ENCODE data around the gene C8B.

DNA sequence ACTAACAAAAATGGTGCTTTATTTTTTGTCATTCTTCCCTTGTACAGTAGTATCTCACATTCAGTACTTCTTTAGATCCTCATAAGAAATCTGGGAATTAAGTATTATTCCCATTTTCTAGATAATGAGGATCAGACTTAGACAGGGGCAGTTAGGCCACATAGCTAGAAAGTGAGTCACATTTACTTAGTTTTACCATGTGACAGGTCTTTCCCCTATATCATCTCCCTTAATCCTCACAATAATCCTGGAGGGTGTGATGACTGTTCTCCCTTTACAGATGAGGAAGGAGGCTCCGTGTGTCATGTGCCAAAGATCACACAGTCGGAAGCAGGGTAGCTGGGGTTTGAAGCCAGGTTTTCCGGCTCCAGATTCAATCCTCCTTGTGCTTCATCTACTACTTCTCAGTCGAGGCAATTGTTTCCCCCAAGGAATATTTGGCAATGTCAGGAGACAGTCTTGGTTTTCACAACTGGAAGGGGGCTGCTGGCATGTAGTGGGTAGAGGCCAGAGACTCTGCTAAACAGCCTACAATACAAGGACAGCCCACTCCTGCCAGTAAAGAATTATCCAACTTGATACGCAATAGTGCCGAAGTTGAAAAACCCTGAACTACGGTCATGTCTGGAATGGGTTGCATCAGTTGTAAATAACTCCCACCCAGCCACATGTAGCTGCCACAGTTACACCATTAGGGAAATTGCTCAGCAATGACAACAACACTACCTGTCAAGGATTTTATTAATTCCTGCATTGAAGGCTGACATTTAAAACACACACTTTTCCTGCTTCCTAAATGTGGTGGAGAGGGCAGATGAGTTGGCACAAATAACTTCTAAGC lies 54.5 kb downstream of the C8B start:
- TF ChIP-seq GATA3 (IDR thresholded peaks at IDR 0.05; ENCODE audit: low read depth, low read length) (no peak), GATA2 (IDR thresholded peaks at IDR 0.05; ENCODE audit: low read depth, low read length) (no peak)

Measured in SH-SY5Y (cell line).